ENCODE measurements around the gene ATP11A.

DNA sequence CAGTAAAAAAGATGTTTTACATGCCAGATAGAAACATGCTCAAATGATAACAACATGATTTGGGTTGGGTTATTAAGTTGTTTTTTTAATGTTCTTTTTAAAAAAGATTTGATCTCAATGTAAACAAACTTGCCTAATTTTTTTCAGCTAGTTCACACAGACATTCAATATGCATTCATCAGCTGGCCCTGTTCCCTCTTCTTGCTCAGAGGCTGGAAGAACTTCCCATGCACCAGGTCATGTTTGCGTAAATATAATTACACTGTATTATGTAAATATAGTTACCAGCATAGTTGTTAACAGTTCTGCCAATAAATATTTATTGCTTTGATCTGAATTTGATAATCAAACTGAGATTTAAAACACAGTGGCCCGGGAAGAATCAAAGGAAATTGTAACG lies 70.6 kb downstream of the ATP11A start:
- TF ChIP-seq EP300 (IDR thresholded peaks at IDR 0.05) (no peak), POLR2AphosphoS5 (IDR thresholded peaks at IDR 0.05) (no peak), POLR2A (IDR thresholded peaks at IDR 0.05) (no peak)
- TF ChIP-seq, protein P1, sequence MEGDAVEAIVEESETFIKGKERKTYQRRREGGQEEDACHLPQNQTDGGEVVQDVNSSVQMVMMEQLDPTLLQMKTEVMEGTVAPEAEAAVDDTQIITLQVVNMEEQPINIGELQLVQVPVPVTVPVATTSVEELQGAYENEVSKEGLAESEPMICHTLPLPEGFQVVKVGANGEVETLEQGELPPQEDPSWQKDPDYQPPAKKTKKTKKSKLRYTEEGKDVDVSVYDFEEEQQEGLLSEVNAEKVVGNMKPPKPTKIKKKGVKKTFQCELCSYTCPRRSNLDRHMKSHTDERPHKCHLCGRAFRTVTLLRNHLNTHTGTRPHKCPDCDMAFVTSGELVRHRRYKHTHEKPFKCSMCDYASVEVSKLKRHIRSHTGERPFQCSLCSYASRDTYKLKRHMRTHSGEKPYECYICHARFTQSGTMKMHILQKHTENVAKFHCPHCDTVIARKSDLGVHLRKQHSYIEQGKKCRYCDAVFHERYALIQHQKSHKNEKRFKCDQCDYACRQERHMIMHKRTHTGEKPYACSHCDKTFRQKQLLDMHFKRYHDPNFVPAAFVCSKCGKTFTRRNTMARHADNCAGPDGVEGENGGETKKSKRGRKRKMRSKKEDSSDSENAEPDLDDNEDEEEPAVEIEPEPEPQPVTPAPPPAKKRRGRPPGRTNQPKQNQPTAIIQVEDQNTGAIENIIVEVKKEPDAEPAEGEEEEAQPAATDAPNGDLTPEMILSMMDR (IDR thresholded peaks at IDR 0.05): no peak

All from sigmoid colon (tissue), 4 donors.